GM19468 (cell line): ENCODE data around the gene SNRK.
A peak's percentile ranks its signal among the peaks of the same experiment; 100 is the strongest.

Experiments
- ATAC-seq: cut with Tn5 transposase; IDR thresholded peaks from one replicate; pipeline ENCODE4 v1.9.1; 2021; ENCODE audit warnings: mild to moderate bottlenecking, moderate library complexity, moderate number of reproducible peaks; ENCODE audit not compliant: unreplicated experiment; ENCODE audit errors: extremely low read depth

The SNRK gene

GRCh38 chr3:43268636-43269035, 17.7 kb upstream of the SNRK start:
- no peak for ATAC-seq

- ATAC-seq: no peak
Measured at GRCh38 chr3:43270078-43270477, 16.3 kb upstream of the SNRK start.

GRCh38 chr3:43273416-43273815, 12.9 kb upstream of the SNRK start:
- no peak for ATAC-seq

- ATAC-seq: no peak
Measured at GRCh38 chr3:43279082-43279481, 7.3 kb upstream of the SNRK start.

GRCh38 chr3:43279532-43279931, 6.8 kb upstream of the SNRK start:
- ATAC-seq: no peak

- no peak for ATAC-seq
Measured at GRCh38 chr3:43281020-43281419, 5.3 kb upstream of the SNRK start.

GRCh38 chr3:43284171-43284570, 2.2 kb upstream of the SNRK start:
- ATAC-seq: no peak

GRCh38 chr3:43285644-43286043, 696 bp upstream of the SNRK start:
- ATAC-seq: no peak

- peak; percentile 16 for ATAC-seq
Measured at GRCh38 chr3:43286841-43287499, 630 bp downstream of the SNRK start.

GRCh38 chr3:43287500-43287873, 1.1 kb downstream of the SNRK start:
- no peak for ATAC-seq

- peak; percentile 49 for ATAC-seq
Measured at GRCh38 chr3:43288366-43288765, 2.0 kb downstream of the SNRK start.

- no peak for ATAC-seq
Measured at GRCh38 chr3:43288850-43289249, 2.5 kb downstream of the SNRK start.

GRCh38 chr3:43289401-43289800, 3.1 kb downstream of the SNRK start:
- ATAC-seq: no peak

GRCh38 chr3:43289841-43290470, 3.6 kb downstream of the SNRK start:
- no peak for ATAC-seq

- ATAC-seq: no peak
Measured at GRCh38 chr3:43290956-43291355, 4.6 kb downstream of the SNRK start.

GRCh38 chr3:43291546-43291945, 5.2 kb downstream of the SNRK start:
- ATAC-seq: no peak

GRCh38 chr3:43294975-43295374, 8.6 kb downstream of the SNRK start:
- ATAC-seq: no peak

GRCh38 chr3:43296565-43296964, 10.2 kb downstream of the SNRK start:
- ATAC-seq: no peak

GRCh38 chr3:43298292-43298691, 12.0 kb downstream of the SNRK start:
- ATAC-seq: no peak

GRCh38 chr3:43298761-43299160, 12.4 kb downstream of the SNRK start:
- ATAC-seq: no peak

GRCh38 chr3:43302116-43302880, 16.0 kb downstream of the SNRK start:
- no peak for ATAC-seq
